NCI-H446 (cell line): ENCODE measurements around the gene SART1.
A peak's percentile ranks its signal among the peaks of the same experiment; 100 is the strongest.

Experiments
- DNase-seq, 2 experiments: peaks; one replicate each; lab custom pipeline; 2025; lab: John Stamatoyannopoulos, UW

Gene SART1

GRCh38 chr11:65961267-65962140 lies at the start of gene SART1:
TSS of gene SART1 (plus strand) at chr11:65961734. CDS start at chr11:65961781, 47 bp downstream.
- DNase-seq = peak; percentile 97 to 99

- DNase-seq = no peak
Measured at GRCh38 chr11:65912845-65913244, 48.7 kb upstream of the SART1 start.

GRCh38 chr11:65915101-65915820 lies 46.3 kb upstream of the SART1 start:
- DNase-seq = peak in 1 of 2 experiments; percentile 27

- peak in 1 of 2 experiments; percentile 69 for DNase-seq
Measured at GRCh38 chr11:65915821-65916251, 45.7 kb upstream of the SART1 start.

GRCh38 chr11:65916391-65916790 lies 45.1 kb upstream of the SART1 start:
- no peak for DNase-seq

- DNase-seq = no peak
Measured at GRCh38 chr11:65917077-65917433, 44.5 kb upstream of the SART1 start.

- DNase-seq = no peak
Measured at GRCh38 chr11:65917434-65918210, 43.9 kb upstream of the SART1 start.

GRCh38 chr11:65918211-65919140 lies 43.1 kb upstream of the SART1 start, which contains the start of gene C11orf68:
TSS of gene C11orf68 (minus strand) at chr11:65919062. CDS start at chr11:65919031, 31 bp downstream.
- DNase-seq = no peak

- DNase-seq = peak; percentile 93 to 98
Measured at GRCh38 chr11:65919141-65919572, 42.4 kb upstream of the SART1 start, which contains the start of gene DRAP1. TSS of gene DRAP1 (plus strand) at chr11:65919426. CDS start at chr11:65919502, 76 bp downstream.

GRCh38 chr11:65919573-65920371 lies 41.8 kb upstream of the SART1 start:
- no peak for DNase-seq

- no peak for DNase-seq
Measured at GRCh38 chr11:65920372-65920802, 41.1 kb upstream of the SART1 start.

GRCh38 chr11:65921033-65921555 lies 40.4 kb upstream of the SART1 start:
- no peak for DNase-seq

GRCh38 chr11:65921876-65922275 lies 39.7 kb upstream of the SART1 start:
- no peak for DNase-seq

GRCh38 chr11:65922565-65922964 lies 39.0 kb upstream of the SART1 start:
- no peak for DNase-seq

GRCh38 chr11:65925397-65925796 lies 36.1 kb upstream of the SART1 start:
- no peak for DNase-seq

- no peak for DNase-seq
Measured at GRCh38 chr11:65927904-65928397, 33.6 kb upstream of the SART1 start.

GRCh38 chr11:65928667-65929066 lies 32.9 kb upstream of the SART1 start:
- DNase-seq = no peak

- DNase-seq = no peak
Measured at GRCh38 chr11:65931773-65932557, 29.6 kb upstream of the SART1 start.

GRCh38 chr11:65932558-65932919 lies 29.0 kb upstream of the SART1 start:
- no peak for DNase-seq
